RWPE1 (cell line): ENCODE measurements around the gene ERP27.

Experiments
- CTCF ChIA-PET: fragments of 350-600 bp; sonication (Branson Sonifier 250); formaldehyde crosslinking; extraction: SDS; loops from one replicate; lab custom pipeline; 2021; lab: Yijun Ruan, JAX
- POLR2A ChIA-PET: fragments of 400-600 bp; formaldehyde crosslinking; extraction: SDS; loops from one replicate; lab custom pipeline; 2020; ENCODE audit warnings: antibody characterized with exemption; ENCODE audit not compliant: low non-redundant PET; lab: Yijun Ruan, JAX
- DNase-seq: peaks from one replicate; pipeline ENCODE4 v3.0.0; 2012; ENCODE audit warnings: low spot score
- H3K27ac ChIP-seq: fragments of 450-650 bp; 2 replicates; pipeline ENCODE4 v1.5.1; 2017
- TF ChIP-seq, protein P1 (sequence below): fragments of 450-650 bp; conservative IDR thresholded peaks from 2 replicates; pipeline ENCODE4 v1.5.1; 2017; ENCODE audit warnings: low read depth, mild to moderate bottlenecking

Gene ERP27

DNA sequence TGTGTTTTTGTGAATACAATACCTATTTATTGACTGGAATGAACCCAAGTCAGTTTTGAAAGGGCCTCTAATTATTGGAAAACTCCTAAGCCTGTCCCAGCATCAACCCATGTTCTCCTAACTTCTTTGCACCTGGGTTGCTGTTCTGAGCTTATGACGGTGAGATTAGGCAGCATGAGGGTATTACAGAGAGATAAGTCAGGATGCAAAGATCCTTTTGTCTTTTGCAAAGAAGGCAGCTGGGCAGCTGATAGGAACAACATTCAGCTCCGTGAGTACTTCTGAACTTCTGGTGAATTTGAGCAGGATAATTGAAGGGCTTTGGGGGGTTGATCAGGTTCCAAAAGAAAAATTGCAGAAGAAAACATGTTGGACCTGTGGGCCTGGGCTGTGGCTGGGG lies 34.5 kb upstream of the ERP27 start, which contains the start of gene PDE6H:
PDE6H (plus strand) TSS at position 227 of the 400 bp plus-strand sequence. CDS start 4,971 bp downstream, outside the sequence.
- no peak for DNase-seq
- TF ChIP-seq, protein P1, sequence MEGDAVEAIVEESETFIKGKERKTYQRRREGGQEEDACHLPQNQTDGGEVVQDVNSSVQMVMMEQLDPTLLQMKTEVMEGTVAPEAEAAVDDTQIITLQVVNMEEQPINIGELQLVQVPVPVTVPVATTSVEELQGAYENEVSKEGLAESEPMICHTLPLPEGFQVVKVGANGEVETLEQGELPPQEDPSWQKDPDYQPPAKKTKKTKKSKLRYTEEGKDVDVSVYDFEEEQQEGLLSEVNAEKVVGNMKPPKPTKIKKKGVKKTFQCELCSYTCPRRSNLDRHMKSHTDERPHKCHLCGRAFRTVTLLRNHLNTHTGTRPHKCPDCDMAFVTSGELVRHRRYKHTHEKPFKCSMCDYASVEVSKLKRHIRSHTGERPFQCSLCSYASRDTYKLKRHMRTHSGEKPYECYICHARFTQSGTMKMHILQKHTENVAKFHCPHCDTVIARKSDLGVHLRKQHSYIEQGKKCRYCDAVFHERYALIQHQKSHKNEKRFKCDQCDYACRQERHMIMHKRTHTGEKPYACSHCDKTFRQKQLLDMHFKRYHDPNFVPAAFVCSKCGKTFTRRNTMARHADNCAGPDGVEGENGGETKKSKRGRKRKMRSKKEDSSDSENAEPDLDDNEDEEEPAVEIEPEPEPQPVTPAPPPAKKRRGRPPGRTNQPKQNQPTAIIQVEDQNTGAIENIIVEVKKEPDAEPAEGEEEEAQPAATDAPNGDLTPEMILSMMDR = no peak
- POLR2A ChIA-PET = no interaction called here
- CTCF ChIA-PET = no interaction called here
- H3K27ac ChIP-seq = no peak within 1 kb of the TSS

DNA sequence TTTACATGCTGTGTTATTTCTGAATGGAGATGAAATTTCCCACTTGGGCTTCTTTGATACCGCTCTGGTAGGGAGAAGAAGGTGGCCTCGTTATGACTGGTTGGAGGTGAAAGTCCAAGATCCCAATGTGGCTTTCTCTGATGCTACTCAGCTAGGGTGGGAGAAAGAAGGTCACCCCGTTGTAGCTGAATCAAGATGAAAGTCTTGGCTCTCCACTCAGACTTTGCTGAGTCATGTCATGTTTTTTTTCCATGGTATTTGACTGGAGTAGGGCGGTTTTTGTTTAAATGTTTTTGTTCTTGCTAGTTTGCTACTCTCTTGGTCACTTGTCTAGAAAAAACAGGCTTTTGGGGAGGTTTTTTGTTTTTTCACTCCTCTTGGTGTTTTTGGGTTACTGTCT lies 32.1 kb upstream of the ERP27 start:
- TF ChIP-seq, protein P1 = no peak
- no peak for DNase-seq
- CTCF ChIA-PET = no interaction called here
- H3K27ac ChIP-seq = no peak overlapping the region
- POLR2A ChIA-PET = no interaction called here

DNA sequence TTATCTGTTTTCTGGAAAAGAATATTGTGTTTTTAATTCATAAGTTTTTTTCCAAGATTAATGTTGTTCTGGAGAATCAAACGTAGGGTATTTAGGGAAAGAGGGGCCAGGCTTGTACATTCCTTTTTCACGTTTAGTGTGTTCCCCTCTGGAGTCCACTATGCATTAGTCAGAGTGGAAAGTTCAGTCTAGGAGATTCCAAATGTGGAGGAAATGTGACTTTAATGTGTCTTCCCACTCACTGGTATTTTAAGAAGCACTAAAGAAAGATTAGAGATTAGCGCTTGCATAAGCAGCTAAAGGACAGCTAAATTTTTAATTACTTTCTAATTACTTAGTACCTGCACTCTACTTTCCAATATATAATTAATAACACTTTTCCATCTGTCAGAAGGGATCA lies 30.1 kb upstream of the ERP27 start:
- ChIA-PET POLR2A (no interaction called here), CTCF (interaction anchor here (0.6 to 0.8 kb wide), 3 partner anchors 24 to 122 kb away, joined by 4 read pairs; no protein-coding TSS in a partner anchor)
- TF ChIP-seq, protein P1 = no peak
- H3K27ac ChIP-seq = no peak overlapping the region
- no peak for DNase-seq

DNA sequence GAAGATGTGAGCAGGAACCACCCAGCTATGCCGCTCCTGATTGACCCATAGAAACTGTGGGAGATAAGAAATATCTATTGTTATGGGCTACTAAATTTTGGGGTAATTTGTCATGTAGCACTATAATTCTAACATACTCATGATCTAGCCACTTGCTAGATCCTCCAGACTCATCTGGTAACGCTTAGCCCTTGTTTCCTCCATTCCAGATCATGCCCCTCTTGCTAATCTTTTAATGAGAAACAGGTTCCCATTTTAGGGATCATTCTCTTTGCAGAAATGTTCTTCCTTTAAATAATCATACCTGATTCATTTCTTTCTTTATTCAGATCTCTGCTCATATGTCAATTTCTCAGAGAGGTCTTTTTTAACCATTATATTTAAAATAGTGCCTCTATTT lies 26.9 kb upstream of the ERP27 start:
- TF ChIP-seq, protein P1 = no peak
- H3K27ac ChIP-seq = no peak overlapping the region
- no peak for DNase-seq
- CTCF ChIA-PET = no interaction called here
- POLR2A ChIA-PET = no interaction called here

DNA sequence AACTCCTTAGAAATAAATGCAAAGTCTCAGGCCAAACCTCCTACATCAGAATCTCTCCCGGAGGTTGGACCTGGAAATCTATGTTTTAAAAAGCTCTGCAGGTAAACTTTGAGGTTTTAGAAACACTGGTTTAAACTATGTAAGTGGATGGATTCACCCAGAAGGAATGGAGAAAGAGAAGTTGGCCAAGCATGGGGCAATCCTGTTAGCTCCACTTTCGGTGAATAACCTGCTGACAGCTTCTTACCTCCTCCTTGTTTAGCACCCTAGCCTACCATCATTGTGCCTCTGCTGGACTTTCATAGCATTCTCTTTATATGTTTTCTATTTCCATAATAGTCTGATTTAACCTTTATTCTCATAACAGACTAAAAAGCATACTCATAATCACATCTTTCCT lies 26.1 kb upstream of the ERP27 start:
- H3K27ac ChIP-seq = no peak overlapping the region
- POLR2A ChIA-PET = no interaction called here
- TF ChIP-seq, protein P1 = no peak
- DNase-seq = no peak
- CTCF ChIA-PET = no interaction called here

DNA sequence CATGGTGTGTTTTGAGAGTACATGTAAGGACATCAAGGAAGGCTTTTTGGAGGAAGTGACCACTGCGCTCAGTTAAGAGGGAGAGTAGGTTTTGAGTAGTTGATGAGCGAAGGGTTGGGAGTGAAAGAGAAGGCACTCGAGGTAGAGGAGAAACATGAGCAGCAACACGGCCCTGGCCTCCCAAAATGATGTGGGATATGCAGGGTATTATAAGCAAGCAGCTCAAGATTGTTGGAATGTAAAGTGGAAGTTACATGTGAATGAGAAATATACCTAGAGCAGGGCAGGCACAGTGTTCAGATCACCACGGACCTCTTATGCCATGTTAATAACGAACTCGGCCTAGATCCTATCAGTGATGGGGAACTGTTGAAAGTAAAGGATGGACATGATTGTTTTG lies 25.2 kb upstream of the ERP27 start:
- ChIA-PET POLR2A (no interaction called here), CTCF (no interaction called here)
- no peak for DNase-seq
- TF ChIP-seq, protein P1 = no peak
- no peak overlapping the region for H3K27ac ChIP-seq
